Keratinocyte (primary cell): ENCODE results near the gene FAF1. TPM values are rescaled to one million over a fixed set of nuclear protein-coding genes. Genes with fewer than 3 reads are reported as not detected.
A peak's percentile ranks its signal among the peaks of the same experiment; 100 is the strongest.

Source experiments
- DNase-seq: peaks from one replicate; pipeline ENCODE4 v3.0.0-alpha.2; 2011; ENCODE audit warnings: low read depth, missing footprints, low spot score
- FAIRE-seq: peaks from 2 replicates; lab custom pipeline; 2011; peaks lifted over from hg19 to GRCh38; lab: Jason Lieb, UNC
- H2AFZ ChIP-seq: 2 replicates; pipeline ENCODE4 v1.6.0; 2012; ENCODE audit warnings: low read length, control low read depth, inconsistent platforms; ENCODE audit not compliant: control insufficient read depth
- H3K27ac ChIP-seq: 2 replicates; pipeline ENCODE4 v1.5.1; 2011; ENCODE audit warnings: low read length; ENCODE audit not compliant: control insufficient read depth, insufficient read depth
- H3K27me3 ChIP-seq: 3 replicates; pipeline ENCODE4 v1.6.0; 2011; ENCODE audit warnings: low read length; ENCODE audit not compliant: control insufficient read depth, insufficient read depth; ENCODE audit errors: extremely low read depth
- H3K36me3 ChIP-seq, 2 experiments: 2 replicates in 1 of 2; 3 replicates in 1 of 2; pipeline ENCODE4 v1.5.1; 2011; ENCODE audit warnings: low read length in 2 of 2, mild to moderate bottlenecking in 1 of 2; ENCODE audit not compliant: control insufficient read depth in 2 of 2, insufficient read depth in 2 of 2; ENCODE audit errors: extremely low read depth in 1 of 2
- H3K4me1 ChIP-seq: 3 replicates; pipeline ENCODE4 v1.5.1; 2011; ENCODE audit warnings: low read length; ENCODE audit not compliant: control insufficient read depth, insufficient read depth; ENCODE audit errors: extremely low read depth
- H3K4me2 ChIP-seq: 3 replicates; pipeline ENCODE4 v1.6.0; 2011; ENCODE audit warnings: low read depth, low read length; ENCODE audit not compliant: control insufficient read depth, insufficient read depth; ENCODE audit errors: extremely low read depth
- H3K4me3 ChIP-seq, 3 experiments: fragments of 200-600 bp in 1 of 3; sonication (generic) in 1 of 3; 2 replicates in 2 of 3; 3 replicates in 1 of 3; pipeline ENCODE4 v1.5.1; 2011 to 2016; ENCODE audit warnings: low read length in 3 of 3, mild to moderate bottlenecking in 3 of 3, control low read depth in 2 of 3, inconsistent platforms in 1 of 3, low read depth in 1 of 3, mixed read lengths in 1 of 3, mixed run types in 1 of 3, moderate library complexity in 1 of 3; ENCODE audit not compliant: control insufficient read depth in 2 of 3, insufficient read depth in 2 of 3; ENCODE audit errors: extremely low read depth in 1 of 3
- H3K79me2 ChIP-seq: 2 replicates; pipeline ENCODE4 v1.6.0; 2012; ENCODE audit warnings: low read length; ENCODE audit not compliant: control insufficient read depth, insufficient read depth
- H3K9ac ChIP-seq: 3 replicates; pipeline ENCODE4 v1.6.0; 2011; ENCODE audit warnings: low read length; ENCODE audit not compliant: control insufficient read depth, insufficient read depth; ENCODE audit errors: extremely low read depth
- H3K9me1 ChIP-seq: 3 replicates; pipeline ENCODE4 v1.6.0; 2011; ENCODE audit warnings: low read length; ENCODE audit not compliant: control insufficient read depth, insufficient read depth; ENCODE audit errors: extremely low read depth
- H3K9me3 ChIP-seq: 2 replicates; pipeline ENCODE4 v1.5.1; 2012; ENCODE audit warnings: low read depth, low read length; ENCODE audit not compliant: control insufficient read depth
- H4K20me1 ChIP-seq: 3 replicates; pipeline ENCODE4 v1.6.0; 2011; ENCODE audit warnings: low read length; ENCODE audit not compliant: control insufficient read depth, insufficient read depth; ENCODE audit errors: extremely low read depth
- CTCF ChIP-seq, 3 experiments: IDR thresholded peaks in 1 of 3; conservative IDR thresholded peaks in 1 of 3; optimal IDR thresholded peaks in 1 of 3; 2 replicates in 2 of 3; 3 replicates in 1 of 3; pipeline versions ENCODE3 to v1.5.1; 2011; ENCODE audit warnings: low read length in 3 of 3, mild to moderate bottlenecking in 3 of 3, moderate library complexity in 2 of 3, control low read depth in 1 of 3, inconsistent platforms in 1 of 3; ENCODE audit not compliant: insufficient read depth in 2 of 3; ENCODE audit errors: extremely low read depth in 1 of 3
- EZH2 ChIP-seq: IDR thresholded peaks from one replicate; pipeline ENCODE4 v1.6.1; 2012; ENCODE audit warnings: inconsistent platforms, mild to moderate bottlenecking, low read length, moderate library complexity
- dilution Hi-C: fragments of 300-500 bp; cut with MboI; formaldehyde crosslinking; loops from one replicate; pipeline ENCODE4 v1.7.0; 2020; ENCODE audit warnings: low sequenced_read_pairs; ENCODE audit not compliant: extremely low pct_ligation_motif_present
- polyA plus RNA-seq, 5 experiments: library from polyadenylated mRNA; depleted of rRNA in 3 of 5; stranded (reverse) in 3 of 5; stranded (forward) in 1 of 5; unstranded in 1 of 5; fragments of >200 nt; gene quantifications; 1 replicate in 1 of 5; 2 replicates in 3 of 5; 3 replicates in 1 of 5; pipeline versions ENCODE4 v1.2.1 to v1.2.3, GENCODE V29; 2011 to 2012; ENCODE audit warnings: missing spikeins in 2 of 5, low read depth in 1 of 5, low replicate concordance in 1 of 5

Gene FAF1
- polyA plus RNA-seq, 1 donor (not counting 4 experiments of a cell fraction or from before 2014, with no cell fraction given) = 33.1 TPM

- H3K9me1 ChIP-seq = no peaks in the 10 kb centered on the region
- no peaks in the 10 kb centered on the region for H4K20me1 ChIP-seq
- peak overlapping the region; percentile 95 for H3K4me2 ChIP-seq
- H3K4me1 ChIP-seq = peaks cover 14% of the 10 kb centered on the region
- no peak overlapping the region for H3K27ac ChIP-seq
- no peaks in the 10 kb centered on the region for H3K9me3 ChIP-seq
- dilution Hi-C loops = no loop called here
- H3K36me3 ChIP-seq = no peaks in the 10 kb centered on the region
- TF ChIP-seq EZH2 (no peak), CTCF (optimal IDR thresholded peaks at IDR 0.05 in 1 of 3, IDR thresholded peaks at IDR 0.05 in 1 of 3, conservative IDR thresholded peaks at IDR 0.05 in 1 of 3; ENCODE audit: extremely low read depth in 1 of 3, insufficient read depth in 2 of 3, low read length in 3 of 3) (no peak)
- no peak overlapping the region for H3K9ac ChIP-seq
- DNase-seq (no peak), FAIRE-seq (peak; percentile 29)
- H3K27me3 ChIP-seq = no peaks in the 10 kb centered on the region
- peak overlapping the region in 1 of 3 experiments; percentile 76 for H3K4me3 ChIP-seq
- H2AFZ ChIP-seq = peak overlapping the region; percentile 87
- H3K79me2 ChIP-seq = no peaks in the 10 kb centered on the region
Observed at GRCh38 chr1:50976111-50976889, 16.2 kb upstream of the FAF1 start.

- H3K4me2 ChIP-seq = no peak overlapping the region
- H3K4me3 ChIP-seq = no peak overlapping the region
- FAIRE-seq = no peak
Observed at GRCh38 chr1:50975436-50975835, 15.4 kb upstream of the FAF1 start.

More at GRCh38 chr1:50975436-50975835, 15.4 kb upstream of the FAF1 start:
- H2AFZ ChIP-seq = no peak overlapping the region
- H3K79me2 ChIP-seq = peaks cover 4% of the 10 kb centered on the region
- no peaks in the 10 kb centered on the region for H4K20me1 ChIP-seq
- H3K9me1 ChIP-seq = no peaks in the 10 kb centered on the region
- no peak overlapping the region for H3K9ac ChIP-seq
- no peak for DNase-seq
- H3K4me1 ChIP-seq = peaks cover 19% of the 10 kb centered on the region
- H3K9me3 ChIP-seq = no peaks in the 10 kb centered on the region
- no peaks in the 10 kb centered on the region for H3K27me3 ChIP-seq
- no peaks in the 10 kb centered on the region for H3K36me3 ChIP-seq
- dilution Hi-C loops = no loop called here
- TF ChIP-seq EZH2 (no peak), CTCF (optimal IDR thresholded peaks at IDR 0.05 in 1 of 3, IDR thresholded peaks at IDR 0.05 in 1 of 3, conservative IDR thresholded peaks at IDR 0.05 in 1 of 3; ENCODE audit: extremely low read depth in 1 of 3, insufficient read depth in 2 of 3, low read length in 3 of 3) (no peak)
- no peak overlapping the region for H3K27ac ChIP-seq
